SK-N-SH (cell line): ENCODE results near the gene DNAJC4. TPM values are rescaled to one million over a fixed set of nuclear protein-coding genes. Genes with fewer than 3 reads are reported as not detected.

ENCODE experiments used
- CTCF ChIA-PET: fragments of 300-600, 350-600 bp; formaldehyde crosslinking; extraction: SDS; loops from one replicate; lab custom pipeline; 2021; lab: Yijun Ruan, JAX
- POLR2A ChIA-PET: fragments of 350-600 bp; sonication (Branson Sonifier 250); formaldehyde crosslinking; extraction: SDS; loops from one replicate; lab custom pipeline; 2020; ENCODE audit warnings: antibody characterized with exemption, inconsistent platforms; lab: Yijun Ruan, JAX
- DNase-seq: peaks from one replicate; pipeline ENCODE4 v3.0.0; 2012
- H2AFZ ChIP-seq: fragments of 200-600 bp; sonication (generic); 2 replicates; pipeline ENCODE4 v1.8.1; 2016; ENCODE audit warnings: antibody characterized with exemption, mild to moderate bottlenecking, low read depth
- H3F3A ChIP-seq: fragments of 200-600 bp; sonication (generic); replicated peaks from 2 replicates; pipeline ENCODE3; 2016; ENCODE audit warnings: antibody characterized with exemption, mild to moderate bottlenecking; ENCODE audit not compliant: insufficient read depth
- H3K27ac ChIP-seq, 2 experiments: fragments of 200-500 bp in 1 of 2; fragments of 200-600 bp in 1 of 2; sonication (Bioruptor generic) in 1 of 2; sonication (generic), shearing (Covaris generic) in 1 of 2; 2 replicates each; pipeline versions ENCODE4 v1.5.1 to v1.6.1; 2014 to 2016; ENCODE audit warnings: low read depth in 2 of 2, inconsistent platforms in 1 of 2, low read length in 1 of 2, mild to moderate bottlenecking in 1 of 2, mixed read lengths in 1 of 2
- H3K27me3 ChIP-seq: fragments of 200-600 bp; sonication (generic), shearing (Covaris generic); 2 replicates; pipeline ENCODE4 v1.6.1; 2016; ENCODE audit warnings: mixed run types; ENCODE audit not compliant: insufficient read depth
- H3K36me3 ChIP-seq, 2 experiments: fragments of 200-500 bp in 1 of 2; fragments of 200-600 bp in 1 of 2; sonication (Bioruptor generic) in 1 of 2; sonication (generic) in 1 of 2; replicated peaks in 1 of 2; 2 replicates each; pipeline versions ENCODE3 to v1.5.1; 2014 to 2016; ENCODE audit warnings: low read length in 1 of 2, mild to moderate bottlenecking in 1 of 2; ENCODE audit not compliant: insufficient read depth in 2 of 2, control insufficient read depth in 1 of 2
- H3K4me1 ChIP-seq, 2 experiments: fragments of 200-500 bp in 1 of 2; fragments of 200-600 bp in 1 of 2; sonication (Bioruptor generic) in 1 of 2; sonication (generic), shearing (Covaris generic) in 1 of 2; 2 replicates each; pipeline versions ENCODE4 v1.5.1 to v1.6.1; 2014 to 2016; ENCODE audit warnings: low read depth in 1 of 2, low read length in 1 of 2, mixed run types in 1 of 2; ENCODE audit not compliant: insufficient read depth in 2 of 2, control insufficient read depth in 1 of 2
- H3K4me2 ChIP-seq: fragments of 200-600 bp; sonication (generic), shearing (Covaris generic); 2 replicates; pipeline ENCODE4 v1.6.1; 2017; ENCODE audit warnings: mixed run types
- H3K4me3 ChIP-seq, 2 experiments: fragments of 200-500 bp in 1 of 2; fragments of 200-600 bp in 1 of 2; sonication (Bioruptor generic) in 1 of 2; sonication (generic), shearing (Covaris generic) in 1 of 2; 2 replicates each; pipeline versions ENCODE4 v1.5.1 to v1.8.1; 2014 to 2016; ENCODE audit warnings: low read depth in 2 of 2, inconsistent platforms in 1 of 2, low read length in 1 of 2, mild to moderate bottlenecking in 1 of 2, mixed read lengths in 1 of 2, moderate library complexity in 1 of 2
- H3K79me2 ChIP-seq: fragments of 200-600 bp; sonication (generic); 2 replicates; pipeline ENCODE4 v1.8.1; 2017; ENCODE audit warnings: mild to moderate bottlenecking; ENCODE audit not compliant: insufficient read depth
- H3K9ac ChIP-seq: fragments of 200-600 bp; sonication (generic); 2 replicates; pipeline ENCODE4 v1.6.1; 2017; ENCODE audit warnings: mixed run types
- H3K9me2 ChIP-seq: fragments of 200-600 bp; sonication (generic); 2 replicates; pipeline ENCODE4 v1.6.1; 2017; ENCODE audit warnings: mixed run types
- H3K9me3 ChIP-seq: fragments of 200-600 bp; sonication (generic); 2 replicates; pipeline ENCODE4 v1.6.1; 2017; ENCODE audit warnings: mixed run types, mild to moderate bottlenecking, moderate library complexity
- H4K20me1 ChIP-seq: fragments of 200-600 bp; sonication (generic); 2 replicates; pipeline ENCODE4 v1.6.1; 2017; ENCODE audit warnings: mild to moderate bottlenecking, mixed run types; ENCODE audit not compliant: insufficient read depth
- CHD2 ChIP-seq: fragments of 150-350 bp; IDR thresholded peaks from 2 replicates; pipeline ENCODE4 v1.6.1; 2018; ENCODE audit warnings: low read length; ENCODE audit not compliant: partially characterized antibody
- EP300 ChIP-seq, 2 experiments: IDR thresholded peaks; 2 replicates each; pipeline versions ENCODE4 v1.4.0 to v1.6.1; 2012; ENCODE audit warnings: borderline replicate concordance in 1 of 2, low read depth in 1 of 2, low read length in 1 of 2
- EZH2phosphoT487 ChIP-seq: fragments of 200-600 bp; sonication (generic); IDR thresholded peaks from 2 replicates; pipeline ENCODE4 v1.6.1; 2017; ENCODE audit warnings: low read depth, mixed run types, mild to moderate bottlenecking, antibody characterized with exemption, moderate library complexity, borderline replicate concordance
- FOSL2 ChIP-seq: IDR thresholded peaks from 2 replicates; pipeline ENCODE4 v1.4.0; 2012; ENCODE audit warnings: low read depth, mild to moderate bottlenecking, moderate library complexity, borderline replicate concordance
- FOXJ3 ChIP-seq: sonication (generic); formaldehyde crosslinking; IDR thresholded peaks from 2 replicates; pipeline ENCODE4 v1.5.1; 2020; ENCODE audit warnings: mild to moderate bottlenecking, missing genetic modification reagents
- FOXM1 ChIP-seq: IDR thresholded peaks from 2 replicates; pipeline ENCODE4 v1.4.0; 2012; ENCODE audit warnings: low read depth, mild to moderate bottlenecking
- GABPA ChIP-seq: IDR thresholded peaks from 2 replicates; pipeline ENCODE4 v1.4.0; 2012; ENCODE audit warnings: low read depth, mild to moderate bottlenecking
- IRF3 ChIP-seq: fragments of 150-350 bp; IDR thresholded peaks from 2 replicates; pipeline ENCODE4 v1.6.1; 2016; ENCODE audit warnings: mild to moderate bottlenecking, low read depth, low read length
- JUND ChIP-seq: IDR thresholded peaks from 2 replicates; pipeline ENCODE4 v1.4.0; 2012
- MAX ChIP-seq: IDR thresholded peaks from 2 replicates; pipeline ENCODE4 v1.4.0; 2012; ENCODE audit warnings: low read depth
- MXI1 ChIP-seq: IDR thresholded peaks from 2 replicates; pipeline ENCODE4 v1.6.1; 2012; ENCODE audit warnings: mild to moderate bottlenecking, low read depth, low read length, improper control_type of control experiment
- NFIC ChIP-seq: IDR thresholded peaks from 2 replicates; pipeline ENCODE4 v1.4.0; 2012; ENCODE audit warnings: borderline replicate concordance
- NRF1 ChIP-seq: IDR thresholded peaks from 2 replicates; pipeline ENCODE4 v1.6.1; 2012; ENCODE audit warnings: low read depth, mild to moderate bottlenecking, low read length
- PBX3 ChIP-seq: IDR thresholded peaks from 2 replicates; pipeline ENCODE4; 2012
- RFX5 ChIP-seq: IDR thresholded peaks from 2 replicates; pipeline ENCODE4 v1.6.1; 2012; ENCODE audit warnings: mild to moderate bottlenecking, improper control_type of control experiment, low read length
- SMC3 ChIP-seq: IDR thresholded peaks from 2 replicates; pipeline ENCODE4 v1.6.1; 2012; ENCODE audit warnings: low read depth, low read length, improper control_type of control experiment
- USF1 ChIP-seq: IDR thresholded peaks from 2 replicates; pipeline ENCODE4 v1.4.0; 2012; ENCODE audit warnings: low read depth, borderline replicate concordance
- ZBTB33 ChIP-seq: IDR thresholded peaks from 2 replicates; pipeline ENCODE4 v1.4.0; 2012; ENCODE audit warnings: low read depth, borderline replicate concordance
- WGBS: methylation state at CpG from one replicate; pipeline ENCODE4 v1.1.6; 2017; ENCODE audit warnings: low lambda C conversion rate; 5-methylcytosine and 5-hydroxymethylcytosine counted together
- polyA plus RNA-seq, 3 experiments: library from polyadenylated mRNA; depleted of rRNA; stranded (reverse); fragments of >200 nt; gene quantifications; 2 replicates each; pipeline ENCODE4 v1.2.3, GENCODE V29; 2012

The DNAJC4 gene
- polyA plus RNA-seq, 1 of the 3 experiments (the other 2 are of a cell fraction), result 52.1 TPM

- peak overlapping the region; percentile 75 for H3K9ac ChIP-seq
- peak overlapping the region; percentile 98 for H3K4me2 ChIP-seq
- H4K20me1 ChIP-seq, result no peaks in the 10 kb centered on the region
- H3K79me2 ChIP-seq, result peaks cover 42% of the 10 kb centered on the region
- TF ChIP-seq MXI1 (no peak), FOSL2 (no peak), CHD2 (no peak), JUND (no peak), EZH2phosphoT487 (no peak), EP300 (IDR thresholded peaks at IDR 0.05; ENCODE audit: borderline replicate concordance in 1 of 2, low read depth in 1 of 2, low read length in 1 of 2) (no peak), GABPA (no peak)
- TF ChIP-seq, all 33 proteins: peak for 0
- no peaks in the 10 kb centered on the region for H3K27me3 ChIP-seq
- no peaks in the 10 kb centered on the region for H3K9me3 ChIP-seq
- H3K9me2 ChIP-seq, result no peaks in the 10 kb centered on the region
- peak; percentile 33 for DNase-seq
- peaks cover 9 to 34% of the 10 kb centered on the region in 2 experiments; a peak in 2 of 4 replicates for H3K4me1 ChIP-seq
- CTCF ChIA-PET, result interaction anchor here (0.8 to 5.2 kb wide), 6 partner anchors 14 to 79 kb away, joined by 3 to 36 read pairs (median 4); partner anchors contain the start of genes FERMT3 and PLCB3
- WGBS, result 60% methylated on average over 15 of the region's 22 CpGs
- peaks cover 6% of the 10 kb centered on the region for H3F3A ChIP-seq
- H3K4me3 ChIP-seq, result peak overlapping the region; percentile 88 to 97
- POLR2A ChIA-PET, result interaction anchor here (0.7 to 1.0 kb wide), 4 partner anchors 16 to 22 kb away, joined by 3 read pairs; partner anchors contain the start of gene FKBP2
- no peak overlapping the region for H2AFZ ChIP-seq
- H3K36me3 ChIP-seq, result peaks cover 0 to 14% of the 10 kb centered on the region in 2 experiments
- peak overlapping the region; percentile 47 to 88; a peak in 3 of 4 replicates for H3K27ac ChIP-seq
Measured at GRCh38 chr11:64224891-64225607, 5.3 kb upstream of the DNAJC4 start.

- Histone ChIP-seq H3K4me1 (peaks cover 9 to 34% of the 10 kb centered on the region in 2 experiments; a peak in 2 of 4 replicates), H3K27ac (peak within 1 kb of the TSS; percentile 47 to 88), H3F3A (peaks cover 6% of the 10 kb centered on the region), H3K79me2 (peaks cover 42% of the 10 kb centered on the region), H3K9me3 (no peaks in the 10 kb centered on the region), H4K20me1 (no peaks in the 10 kb centered on the region), H2AFZ (peak within 1 kb of the TSS; percentile 93), H3K9ac (peak within 1 kb of the TSS; percentile 75), H3K4me3 (peak within 1 kb of the TSS; percentile 88 to 97), H3K27me3 (no peaks in the 10 kb centered on the region), H3K9me2 (no peaks in the 10 kb centered on the region), H3K4me2 (peak within 1 kb of the TSS; percentile 98), H3K36me3 (peaks cover 0 to 14% of the 10 kb centered on the region in 2 experiments)
- POLR2A ChIA-PET, result interaction anchor here (0.7 to 1.7 kb wide), 17 partner anchors 8 to 92 kb away, joined by 3 to 6 read pairs (median 4); partner anchors contain the start of genes FKBP2, PPP1R14B, PRDX5 and STIP1
- WGBS, result under 1% methylated on average over 27 of the region's 54 CpGs
- peak; percentile 97 for DNase-seq
- CTCF ChIA-PET, result interaction anchor here (0.8 to 5.2 kb wide), 9 partner anchors 19 to 78 kb away, joined by 3 to 36 read pairs (median 3); partner anchors contain the start of genes ESRRA, FERMT3, MACROD1 and PLCB3
- TF ChIP-seq RFX5, result no peak
- TF ChIP-seq MXI1, result peak; percentile 59
- no peak for TF ChIP-seq ZBTB33
- no peak for TF ChIP-seq EP300 (IDR thresholded peaks at IDR 0.05; ENCODE audit: borderline replicate concordance in 1 of 2, low read depth in 1 of 2, low read length in 1 of 2)
- no peak for TF ChIP-seq JUND
- no peak; the same call in 1 of the 2 replicates for TF ChIP-seq PBX3
- peak; percentile 73 for TF ChIP-seq MAX
- TF ChIP-seq FOXJ3, result no peak
- TF ChIP-seq SMC3, result no peak
- no peak for TF ChIP-seq IRF3
- TF ChIP-seq NFIC, result no peak
- TF ChIP-seq USF1, result no peak
- TF ChIP-seq NRF1, result no peak
- no peak for TF ChIP-seq EZH2phosphoT487
- TF ChIP-seq FOXM1, result no peak
Measured at GRCh38 chr11:64225608-64226506, 4.5 kb upstream of the DNAJC4 start, which contains the start of the genes NUDT22 and TRPT1. NUDT22 (plus strand) TSS chr11:64226274; CDS start chr11:64226653, 379 bp downstream. TRPT1 (minus strand) TSS chr11:64226186; CDS start chr11:64225860, 326 bp downstream.
